Measurements from ENCODE around the gene MYMX. TPM values are rescaled to one million over a fixed set of nuclear protein-coding genes. Genes with fewer than 3 reads are reported as not detected.

MYMX gene
- total RNA-seq, 1 experiment from 2014 or later: not detected

DNA sequence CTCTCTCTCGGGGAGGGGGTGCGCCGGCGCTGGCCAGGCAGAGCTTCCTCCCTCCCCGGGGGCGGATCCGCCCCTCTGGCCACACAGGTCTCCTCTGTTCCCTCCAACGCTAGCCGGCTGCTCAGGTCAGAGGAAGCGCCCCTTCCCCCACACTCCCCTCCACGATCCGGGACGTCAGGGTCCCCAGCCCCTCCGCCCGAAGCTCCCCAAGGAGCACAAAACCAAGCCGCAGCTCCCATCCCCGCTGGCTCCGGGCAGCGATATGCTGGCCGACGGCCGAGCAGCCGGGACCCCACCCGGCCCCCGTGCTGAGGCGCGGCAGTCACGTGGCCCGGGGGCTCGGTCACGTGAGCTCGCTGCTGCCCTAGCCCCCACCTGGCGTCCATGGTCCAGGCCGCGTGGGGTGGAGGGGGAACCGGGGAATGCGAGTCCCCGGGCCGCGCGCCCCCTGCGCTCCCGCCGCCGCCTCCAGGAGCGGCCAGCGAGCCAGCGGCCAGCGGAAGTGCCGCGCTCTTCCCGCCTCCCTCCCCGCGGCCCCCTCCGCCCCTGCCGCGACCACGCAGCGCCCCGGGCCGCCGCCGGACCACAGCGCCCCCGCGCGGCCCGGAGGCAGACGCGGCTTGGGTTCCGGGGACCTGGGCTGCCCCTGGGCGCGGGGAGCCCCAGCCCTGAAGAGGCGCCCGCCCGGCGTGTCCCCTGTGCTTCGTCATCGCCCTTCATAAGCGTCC is 40.5 kb downstream of the MYMX start, which contains the start of gene SLC35B2:
TSS of gene SLC35B2 (minus strand) at position 504 of the 728 bp plus-strand sequence. CDS start at position 386, 118 bp downstream.
- Histone ChIP-seq H3K36me3 (ENCODE audit: control insufficient read depth in 1 of 2, insufficient read depth in 2 of 2, low read length in 2 of 2) (peaks cover 19 to 30% of the 10 kb centered on the region in 2 experiments; a peak in 3 of 4 replicates), H3K9me3 (ENCODE audit: control insufficient read depth in 1 of 2, insufficient read depth in 1 of 2, low read depth in 1 of 2, low read length in 2 of 2) (no peaks in the 10 kb centered on the region), H2AFZ (ENCODE audit: low read depth, low read length, poor library complexity, severe bottlenecking) (no peak within 1 kb of the TSS), H3K9ac (ENCODE audit: low read length) (peak within 1 kb of the TSS; percentile 93), H3K27me3 (ENCODE audit: insufficient read depth, low read length) (no peaks in the 10 kb centered on the region), H3K4me1 (ENCODE audit: control insufficient read depth in 1 of 2, insufficient read depth in 2 of 2, low read length in 2 of 2) (peaks cover 2 to 21% of the 10 kb centered on the region in 2 experiments; a peak in 3 of 4 replicates), H3K9me2 (ENCODE audit: insufficient read depth) (no peaks in the 10 kb centered on the region), H4K20me1 (ENCODE audit: insufficient read depth) (peaks cover 21% of the 10 kb centered on the region; the same call in 1 of the 2 replicates), H3K4me3 (replicated peaks in 1 of 2; ENCODE audit: low read depth in 1 of 2, low read length in 2 of 2) (peak within 1 kb of the TSS; percentile 59 to 92), H3K79me2 (ENCODE audit: insufficient read depth, low read length) (peaks cover 22% of the 10 kb centered on the region), H3K4me2 (ENCODE audit: low read length) (peak within 1 kb of the TSS; percentile 99), H3K27ac (ENCODE audit: low read depth, low read length) (peak within 1 kb of the TSS; percentile 95)
- POLR2A ChIA-PET: interaction anchor here (0.6 to 3.4 kb wide), 6 partner anchors 8 to 85 kb away, joined by 3 to 74 read pairs (median 4); partner anchors contain the start of genes HSP90AB1 and SLC29A1
- CTCF ChIA-PET: interaction anchor here (0.6 to 2.0 kb wide), 11 partner anchors 9 to 161 kb away, joined by 3 to 16 read pairs (median 4); partner anchors contain the start of genes AARS2 and HSP90AB1
- BruUV-seq (replicated peaks): no TSS peak
- intact Hi-C loops (cut with micrococcal nuclease): loop anchor here (2.0 kb wide), 1 partner anchor 84 kb away; no protein-coding TSS in a partner anchor
- ATAC-seq: peak; percentile 67
- DNase-seq (ENCODE audit: low read depth, low spot score): no peak
- RAD21 ChIA-PET (ENCODE audit: low non-redundant PET in 1 of 2, low total read pairs in 2 of 2, uncharacterized antibody in 2 of 2, unreplicated experiment in 2 of 2): interaction anchor here in 1 of 2 experiments (0.8 kb wide), 1 partner anchor 84 kb away, joined by 3 read pairs; no protein-coding TSS in a partner anchor
- TF ChIP-seq SRF (IDR thresholded peaks at IDR 0.05; ENCODE audit: low read depth) (no peak), POLR2A (IDR thresholded peaks at IDR 0.05; ENCODE audit: borderline replicate concordance, extremely low read depth, insufficient read depth, insufficient read length) (peak; percentile 47), POLR2AphosphoS5 (IDR thresholded peaks at IDR 0.05; ENCODE audit: low read depth, low read length) (peak; percentile 72), ELF1 (IDR thresholded peaks at IDR 0.05; ENCODE audit: borderline replicate concordance, low read depth) (no peak), CBX3 (IDR thresholded peaks at IDR 0.05; ENCODE audit: low read depth) (no peak), YY1 (IDR thresholded peaks at IDR 0.05; ENCODE audit: extremely low read depth, insufficient replicate concordance, low read depth, low read length) (peak; percentile 46), SP1 (IDR thresholded peaks at IDR 0.05; ENCODE audit: low read depth) (no peak), JUND (IDR thresholded peaks at IDR 0.05) (no peak), SIN3A (IDR thresholded peaks at IDR 0.05; ENCODE audit: low read depth) (peak; percentile 59; the same call in 1 of the 2 replicates), CEBPB (IDR thresholded peaks at IDR 0.05; ENCODE audit: low read depth) (no peak), ZFX (IDR thresholded peaks at IDR 0.05) (peak; percentile 48; the same call in 1 of the 2 replicates), EGR1 (IDR thresholded peaks at IDR 0.05; ENCODE audit: low read depth) (no peak), EZH2 (IDR thresholded peaks at IDR 0.05) (no peak), EZH2phosphoT487 (IDR thresholded peaks at IDR 0.05; ENCODE audit: borderline replicate concordance) (no peak), TCF7L2 (IDR thresholded peaks at IDR 0.05; ENCODE audit: borderline replicate concordance, extremely low read depth, insufficient read depth, insufficient read length) (no peak)
- TF ChIP-seq, protein P1, sequence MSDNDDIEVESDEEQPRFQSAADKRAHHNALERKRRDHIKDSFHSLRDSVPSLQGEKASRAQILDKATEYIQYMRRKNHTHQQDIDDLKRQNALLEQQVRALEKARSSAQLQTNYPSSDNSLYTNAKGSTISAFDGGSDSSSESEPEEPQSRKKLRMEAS (IDR thresholded peaks at IDR 0.05): peak; percentile 92
- TF ChIP-seq, protein P2, sequence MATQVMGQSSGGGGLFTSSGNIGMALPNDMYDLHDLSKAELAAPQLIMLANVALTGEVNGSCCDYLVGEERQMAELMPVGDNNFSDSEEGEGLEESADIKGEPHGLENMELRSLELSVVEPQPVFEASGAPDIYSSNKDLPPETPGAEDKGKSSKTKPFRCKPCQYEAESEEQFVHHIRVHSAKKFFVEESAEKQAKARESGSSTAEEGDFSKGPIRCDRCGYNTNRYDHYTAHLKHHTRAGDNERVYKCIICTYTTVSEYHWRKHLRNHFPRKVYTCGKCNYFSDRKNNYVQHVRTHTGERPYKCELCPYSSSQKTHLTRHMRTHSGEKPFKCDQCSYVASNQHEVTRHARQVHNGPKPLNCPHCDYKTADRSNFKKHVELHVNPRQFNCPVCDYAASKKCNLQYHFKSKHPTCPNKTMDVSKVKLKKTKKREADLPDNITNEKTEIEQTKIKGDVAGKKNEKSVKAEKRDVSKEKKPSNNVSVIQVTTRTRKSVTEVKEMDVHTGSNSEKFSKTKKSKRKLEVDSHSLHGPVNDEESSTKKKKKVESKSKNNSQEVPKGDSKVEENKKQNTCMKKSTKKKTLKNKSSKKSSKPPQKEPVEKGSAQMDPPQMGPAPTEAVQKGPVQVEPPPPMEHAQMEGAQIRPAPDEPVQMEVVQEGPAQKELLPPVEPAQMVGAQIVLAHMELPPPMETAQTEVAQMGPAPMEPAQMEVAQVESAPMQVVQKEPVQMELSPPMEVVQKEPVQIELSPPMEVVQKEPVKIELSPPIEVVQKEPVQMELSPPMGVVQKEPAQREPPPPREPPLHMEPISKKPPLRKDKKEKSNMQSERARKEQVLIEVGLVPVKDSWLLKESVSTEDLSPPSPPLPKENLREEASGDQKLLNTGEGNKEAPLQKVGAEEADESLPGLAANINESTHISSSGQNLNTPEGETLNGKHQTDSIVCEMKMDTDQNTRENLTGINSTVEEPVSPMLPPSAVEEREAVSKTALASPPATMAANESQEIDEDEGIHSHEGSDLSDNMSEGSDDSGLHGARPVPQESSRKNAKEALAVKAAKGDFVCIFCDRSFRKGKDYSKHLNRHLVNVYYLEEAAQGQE (IDR thresholded peaks at IDR 0.05; ENCODE audit: low read depth): no peak
- TF ChIP-seq, protein P3, sequence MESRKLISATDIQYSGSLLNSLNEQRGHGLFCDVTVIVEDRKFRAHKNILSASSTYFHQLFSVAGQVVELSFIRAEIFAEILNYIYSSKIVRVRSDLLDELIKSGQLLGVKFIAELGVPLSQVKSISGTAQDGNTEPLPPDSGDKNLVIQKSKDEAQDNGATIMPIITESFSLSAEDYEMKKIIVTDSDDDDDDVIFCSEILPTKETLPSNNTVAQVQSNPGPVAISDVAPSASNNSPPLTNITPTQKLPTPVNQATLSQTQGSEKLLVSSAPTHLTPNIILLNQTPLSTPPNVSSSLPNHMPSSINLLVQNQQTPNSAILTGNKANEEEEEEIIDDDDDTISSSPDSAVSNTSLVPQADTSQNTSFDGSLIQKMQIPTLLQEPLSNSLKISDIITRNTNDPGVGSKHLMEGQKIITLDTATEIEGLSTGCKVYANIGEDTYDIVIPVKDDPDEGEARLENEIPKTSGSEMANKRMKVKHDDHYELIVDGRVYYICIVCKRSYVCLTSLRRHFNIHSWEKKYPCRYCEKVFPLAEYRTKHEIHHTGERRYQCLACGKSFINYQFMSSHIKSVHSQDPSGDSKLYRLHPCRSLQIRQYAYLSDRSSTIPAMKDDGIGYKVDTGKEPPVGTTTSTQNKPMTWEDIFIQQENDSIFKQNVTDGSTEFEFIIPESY (IDR thresholded peaks at IDR 0.05; ENCODE audit: extremely low read depth, insufficient replicate concordance, low read length): no peak
- TF ChIP-seq, protein P4, sequence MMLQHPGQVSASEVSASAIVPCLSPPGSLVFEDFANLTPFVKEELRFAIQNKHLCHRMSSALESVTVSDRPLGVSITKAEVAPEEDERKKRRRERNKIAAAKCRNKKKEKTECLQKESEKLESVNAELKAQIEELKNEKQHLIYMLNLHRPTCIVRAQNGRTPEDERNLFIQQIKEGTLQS (IDR thresholded peaks at IDR 0.05): no peak
